PC-9 (cell line): Measurements from ENCODE around the gene CBLB. TPM values are rescaled to one million over a fixed set of nuclear protein-coding genes. Genes with fewer than 3 reads are reported as not detected.

Source experiments
- BruUV-seq: library from RNA; stranded (reverse); fragments of 400-500 nt; replicated peaks from 2 replicates; lab custom pipeline; 2021; lab: Mats Ljungman, UMichigan
- CTCF ChIA-PET: fragments of 300-600 bp; sonication (Branson Sonifier 250); formaldehyde crosslinking; loops from one replicate; lab custom pipeline; 2022; ENCODE audit warnings: antibody characterized with exemption; lab: Charles Lee
- POLR2A ChIA-PET: fragments of 300-600 bp; sonication (Branson Sonifier 250); formaldehyde crosslinking; loops from one replicate; lab custom pipeline; 2022; ENCODE audit warnings: antibody characterized with exemption; ENCODE audit not compliant: unreplicated experiment; lab: Charles Lee
- DNase-seq, 2 experiments: peaks; one replicate each; pipeline versions ENCODE4 v3.0.0 to v3.0.0-alpha.2; 2015 to 2022; ENCODE audit warnings: mixed read lengths in 1 of 2
- H2AFZ ChIP-seq: fragments of 200-600 bp; sonication (generic); 2 replicates; pipeline ENCODE4 v1.8.1; 2017; ENCODE audit warnings: antibody characterized with exemption
- H3F3A ChIP-seq: fragments of 200-600 bp; sonication (generic); 2 replicates; pipeline ENCODE4 v1.8.1; 2017; ENCODE audit warnings: antibody characterized with exemption, mild to moderate bottlenecking, low read depth; ENCODE audit not compliant: insufficient read depth
- H3K27ac ChIP-seq: fragments of 200-600 bp; sonication (generic); 2 replicates; pipeline ENCODE4 v1.6.1; 2016; ENCODE audit warnings: mixed run types
- H3K27me3 ChIP-seq: fragments of 200-600 bp; sonication (generic); 2 replicates; pipeline ENCODE4 v1.6.1; 2016; ENCODE audit warnings: low read depth, mixed run types; ENCODE audit not compliant: insufficient read depth
- H3K36me3 ChIP-seq: fragments of 200-600 bp; sonication (generic); 2 replicates; pipeline ENCODE4 v1.6.1; 2016; ENCODE audit warnings: low read depth, mixed run types
- H3K4me1 ChIP-seq: fragments of 200-600 bp; sonication (generic); replicated peaks from 2 replicates; pipeline ENCODE4 v1.6.1; 2016; ENCODE audit warnings: mixed run types; ENCODE audit not compliant: insufficient read depth
- H3K4me2 ChIP-seq: fragments of 200-600 bp; sonication (generic); 2 replicates; pipeline ENCODE4 v1.6.1; 2017; ENCODE audit warnings: mixed run types
- H3K4me3 ChIP-seq: fragments of 200-600 bp; sonication (generic); 2 replicates; pipeline ENCODE4 v1.6.1; 2016; ENCODE audit warnings: mixed run types
- H3K79me2 ChIP-seq: fragments of 200-600 bp; sonication (generic); 2 replicates; pipeline ENCODE4 v1.6.1; 2017; ENCODE audit warnings: low read depth, mixed run types
- H3K9me2 ChIP-seq: fragments of 200-600 bp; sonication (generic); 2 replicates; pipeline ENCODE4 v1.8.1; 2017; ENCODE audit warnings: mild to moderate bottlenecking; ENCODE audit not compliant: insufficient read depth
- H3K9me3 ChIP-seq: fragments of 200-600 bp; sonication (generic); 2 replicates; pipeline ENCODE4 v1.8.1; 2016; ENCODE audit warnings: low read depth; ENCODE audit not compliant: insufficient read depth
- H4K20me1 ChIP-seq: fragments of 200-600 bp; sonication (generic); 2 replicates; pipeline ENCODE4 v1.8.1; 2017; ENCODE audit not compliant: insufficient read depth
- CTCF ChIP-seq: fragments of 200-600 bp; sonication (generic); conservative IDR thresholded peaks from 2 replicates; pipeline ENCODE4 v1.6.1; 2017; ENCODE audit warnings: mixed run types, antibody characterized with exemption, mild to moderate bottlenecking, moderate library complexity
- EZH2 ChIP-seq: fragments of 200-600 bp; sonication (generic); IDR thresholded peaks from 2 replicates; pipeline ENCODE4 v1.8.0; 2017; ENCODE audit warnings: antibody characterized with exemption, low read depth
- intact Hi-C: fragments of 100-400 bp; cut with micrococcal nuclease; formaldehyde crosslinking; loops from one replicate; pipeline ENCODE4 v1.10.0; 2022; ENCODE audit not compliant: unreplicated experiment
- total RNA-seq: library from RNA; stranded (reverse); gene quantifications from 2 replicates; pipeline ENCODE4 v1.2.3, GENCODE V29; 2021

CBLB gene
- total RNA-seq, 1 experiment from 2014 or later: 44.0 TPM

DNA sequence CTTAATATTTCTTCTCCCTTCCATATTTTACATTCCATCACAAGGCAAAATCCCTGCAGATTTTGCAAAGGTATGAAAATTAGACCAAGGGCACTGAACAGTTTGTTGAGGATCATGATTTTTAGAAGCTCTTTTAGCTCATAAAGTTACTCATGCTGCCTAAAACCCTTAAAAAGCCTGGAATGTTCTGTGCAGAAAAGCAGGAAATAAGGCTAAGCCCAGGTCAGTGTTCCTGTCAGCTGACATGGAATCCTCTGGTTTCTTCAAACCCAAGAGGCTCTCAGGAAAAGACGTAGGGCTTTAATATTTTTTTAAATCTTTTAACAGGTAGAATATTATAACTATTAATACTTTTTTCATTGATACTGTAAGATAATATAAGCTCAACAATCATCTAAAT lies 8.2 kb downstream of the CBLB start:
- no peaks in the 10 kb centered on the region for H3K79me2 ChIP-seq
- H3F3A ChIP-seq: no peaks in the 10 kb centered on the region
- H3K9me2 ChIP-seq: no peaks in the 10 kb centered on the region
- no peak overlapping the region for H3K4me3 ChIP-seq
- H3K27ac ChIP-seq: no peak overlapping the region
- no peak overlapping the region for H2AFZ ChIP-seq
- POLR2A ChIA-PET: interaction anchor here (0.6 to 0.7 kb wide), 2 partner anchors 828 to 1474 kb away, joined by 5 to 6 read pairs; no protein-coding TSS in a partner anchor
- DNase-seq: no peak
- H3K27me3 ChIP-seq: no peaks in the 10 kb centered on the region
- CTCF ChIA-PET: no interaction called here
- H3K4me1 ChIP-seq: 0 out of 2 replicates have a peak, but pooled peaks cover 3% of the 10 kb centered on the region
- no peaks in the 10 kb centered on the region for H3K9me3 ChIP-seq
- intact Hi-C loops: no loop called here
- TF ChIP-seq EZH2 (no peak), CTCF (no peak)
- no peaks in the 10 kb centered on the region for H4K20me1 ChIP-seq
- H3K4me2 ChIP-seq: no peak overlapping the region
- peaks cover 15% of the 10 kb centered on the region; the same call in 1 of the 2 replicates for H3K36me3 ChIP-seq
- no TSS peak for BruUV-seq

GRCh38 chr3:105858017-105858416 lies 10.8 kb downstream of the CBLB start:
- BruUV-seq: no TSS peak
- H3K27ac ChIP-seq: no peak overlapping the region
- intact Hi-C loops: no loop called here
- no peak for DNase-seq
- no peaks in the 10 kb centered on the region for H3K27me3 ChIP-seq
- ChIA-PET CTCF (no interaction called here), POLR2A (no interaction called here)
- H3K4me2 ChIP-seq: no peak overlapping the region
- TF ChIP-seq CTCF (no peak), EZH2 (no peak)
- no peak overlapping the region for H3K4me3 ChIP-seq
- no peaks in the 10 kb centered on the region for H3K4me1 ChIP-seq
- no peak overlapping the region for H2AFZ ChIP-seq
- no peaks in the 10 kb centered on the region for H3K9me3 ChIP-seq
- no peaks in the 10 kb centered on the region; the same call in 1 of the 2 replicates for H3K79me2 ChIP-seq
- no peaks in the 10 kb centered on the region for H3F3A ChIP-seq
- H3K9me2 ChIP-seq: no peaks in the 10 kb centered on the region
- no peaks in the 10 kb centered on the region for H4K20me1 ChIP-seq
- peaks cover 7% of the 10 kb centered on the region; the same call in 1 of the 2 replicates for H3K36me3 ChIP-seq

- no TSS peak for BruUV-seq
- H3K9me3 ChIP-seq: no peaks in the 10 kb centered on the region
- intact Hi-C loops: no loop called here
- no peaks in the 10 kb centered on the region for H3F3A ChIP-seq
- H3K9me2 ChIP-seq: no peaks in the 10 kb centered on the region
- no peaks in the 10 kb centered on the region; the same call in 1 of the 2 replicates for H3K79me2 ChIP-seq
- no peaks in the 10 kb centered on the region for H4K20me1 ChIP-seq
- no peak for DNase-seq
- ChIA-PET CTCF (interaction anchor here (0.6 kb wide), 1 partner anchor 30 kb away, joined by 3 read pairs; no protein-coding TSS in a partner anchor), POLR2A (no interaction called here)
- no peaks in the 10 kb centered on the region for H3K4me1 ChIP-seq
- H3K27ac ChIP-seq: no peak overlapping the region
- TF ChIP-seq EZH2 (no peak), CTCF (no peak)
- H3K27me3 ChIP-seq: no peaks in the 10 kb centered on the region
- H3K4me2 ChIP-seq: no peak overlapping the region
- H2AFZ ChIP-seq: no peak overlapping the region
- H3K4me3 ChIP-seq: no peak overlapping the region
- H3K36me3 ChIP-seq: peaks cover 3% of the 10 kb centered on the region; the same call in 1 of the 2 replicates
These were observed 11.2 kb downstream of the CBLB start for GRCh38 chr3:105857601-105858000.
